GM21619 (cell line): ENCODE results near the gene FH.

Experiments
- ATAC-seq: cut with Tn5 transposase; IDR thresholded peaks from one replicate; pipeline ENCODE4 v1.9.1; 2021; ENCODE audit not compliant: unreplicated experiment

The FH gene

GRCh38 chr1:241525026-241525425 is 5.5 kb upstream of the FH start:
- ATAC-seq, result no peak

DNA sequence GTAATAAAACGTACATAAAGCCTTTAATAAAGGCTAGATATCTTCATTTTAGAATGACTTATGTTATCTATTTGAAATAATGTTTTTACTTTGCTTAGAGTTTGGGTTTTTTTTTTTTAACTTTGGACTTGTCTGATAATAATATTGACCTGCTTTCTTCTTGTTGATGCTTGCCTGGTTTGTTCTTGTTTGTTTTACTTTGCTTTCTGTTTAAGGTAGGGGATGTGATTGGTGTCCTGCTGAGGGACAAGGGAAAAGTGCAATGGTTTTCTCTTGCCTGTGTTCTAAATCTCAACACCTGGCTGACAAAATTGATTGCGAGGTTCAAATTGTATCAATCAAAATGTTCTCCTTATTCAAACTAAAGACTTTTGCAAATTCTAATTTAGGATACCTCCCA is 2.2 kb upstream of the FH start:
- no peak for ATAC-seq

DNA sequence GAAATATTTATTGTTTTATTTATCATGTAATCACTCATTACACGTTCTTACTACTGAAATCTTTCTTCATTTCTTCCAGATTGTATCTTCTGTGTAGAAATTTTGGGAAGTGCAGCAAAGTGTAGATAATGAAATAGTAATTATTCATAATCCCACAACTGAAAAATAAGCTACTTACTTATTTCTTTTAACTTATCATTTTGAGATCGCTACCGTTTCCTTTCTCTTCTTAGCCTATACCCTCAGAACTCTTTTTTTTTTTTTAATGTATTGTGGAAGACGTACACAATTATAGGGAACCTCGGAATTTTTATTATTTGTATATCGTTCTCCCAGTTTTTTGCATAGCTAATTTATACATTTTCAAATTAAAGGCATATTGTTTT is 518 bp upstream of the FH start:
- no peak for ATAC-seq

GRCh38 chr1:241518476-241519307 is 863 bp downstream of the FH start:
- ATAC-seq, result peak; percentile 28

GRCh38 chr1:241513378-241513777 is 6.2 kb downstream of the FH start:
- no peak for ATAC-seq

- ATAC-seq, result no peak
Measured at GRCh38 chr1:241507189-241507863, 12.2 kb downstream of the FH start.

DNA sequence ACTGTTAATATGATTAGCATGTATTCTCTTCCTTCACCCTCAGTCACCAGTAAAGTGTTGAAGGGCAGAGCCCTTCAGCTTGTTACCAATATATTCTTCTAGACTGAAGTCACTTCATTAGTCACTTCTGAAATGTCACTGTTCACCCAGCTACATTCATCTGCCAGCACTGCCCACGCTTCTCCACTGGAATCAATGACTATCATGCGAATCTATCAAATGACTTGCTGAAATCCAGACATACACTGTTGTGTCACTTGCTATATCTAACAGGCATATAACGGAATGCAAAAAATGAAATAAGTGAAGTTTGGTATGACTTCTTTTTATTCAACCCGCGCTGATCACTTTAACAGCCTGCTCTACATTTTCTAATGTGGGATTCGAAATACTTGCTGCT is 16.1 kb downstream of the FH start:
- no peak for ATAC-seq

- no peak for ATAC-seq
Measured at GRCh38 chr1:241499910-241500309, 19.6 kb downstream of the FH start.

DNA sequence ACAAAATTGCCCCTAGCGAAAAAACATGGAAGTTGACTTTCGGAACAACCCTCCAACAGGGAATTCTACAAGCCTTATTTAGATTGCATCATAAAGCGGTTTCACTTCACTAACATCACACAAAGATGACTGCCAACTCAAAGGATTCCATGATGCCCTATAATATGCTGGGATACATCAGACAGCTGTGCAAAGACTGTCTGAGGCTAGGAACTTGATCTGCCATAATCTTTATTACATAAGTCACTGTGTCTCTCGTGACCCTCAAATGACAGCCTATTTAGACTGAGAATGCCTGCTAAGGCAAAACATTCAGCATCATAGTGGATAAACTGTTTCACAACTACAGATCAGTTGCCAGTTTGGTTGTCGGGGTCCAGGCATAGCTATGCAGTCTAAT is 23.8 kb downstream of the FH start:
- no peak for ATAC-seq

DNA sequence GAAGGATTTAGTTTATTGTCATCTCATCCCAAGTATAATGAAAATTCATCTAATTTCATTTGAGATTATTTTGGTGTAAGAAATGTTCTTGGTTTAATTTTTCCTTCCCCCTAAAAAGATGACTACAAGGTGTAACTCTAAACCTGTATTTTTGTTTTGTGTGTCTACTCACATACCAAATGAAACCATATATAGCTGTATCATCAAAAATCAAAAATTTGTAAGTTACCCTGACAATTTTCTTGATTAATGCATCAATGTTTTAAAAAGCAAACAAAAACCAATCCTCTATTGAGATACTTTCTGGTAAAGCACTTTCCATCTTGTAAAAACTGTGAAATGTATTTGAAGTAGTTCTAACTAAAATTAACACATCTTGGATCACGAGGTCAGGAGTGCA is 30.8 kb downstream of the FH start:
- no peak for ATAC-seq

- peak; percentile 68 for ATAC-seq
Measured at GRCh38 chr1:241485554-241485992, 34.0 kb downstream of the FH start.

- peak; percentile 72 for ATAC-seq
Measured at GRCh38 chr1:241485145-241485544, 34.4 kb downstream of the FH start.

DNA sequence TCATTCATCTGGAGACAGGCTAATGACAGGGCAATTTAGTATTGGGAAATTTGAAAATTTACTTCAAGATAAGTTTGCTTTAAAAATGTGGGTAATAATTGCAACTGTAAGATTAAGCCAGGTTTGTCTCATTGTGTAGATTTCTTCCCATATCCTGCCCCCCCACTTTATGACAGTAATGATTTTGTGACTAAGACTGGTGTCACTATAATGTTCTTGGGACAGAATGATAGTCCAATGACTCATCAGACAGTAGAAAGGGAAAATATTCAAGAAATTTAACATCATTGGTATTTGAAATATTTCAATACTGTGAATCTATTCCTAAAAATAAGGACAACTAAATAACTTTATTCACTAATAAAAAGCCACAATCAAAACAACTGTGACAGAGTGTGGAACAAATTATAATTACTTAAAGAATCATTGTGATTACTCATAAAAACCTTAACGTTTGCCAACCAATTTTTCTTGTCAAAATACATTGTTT is 36.7 kb downstream of the FH start:
- no peak for ATAC-seq

DNA sequence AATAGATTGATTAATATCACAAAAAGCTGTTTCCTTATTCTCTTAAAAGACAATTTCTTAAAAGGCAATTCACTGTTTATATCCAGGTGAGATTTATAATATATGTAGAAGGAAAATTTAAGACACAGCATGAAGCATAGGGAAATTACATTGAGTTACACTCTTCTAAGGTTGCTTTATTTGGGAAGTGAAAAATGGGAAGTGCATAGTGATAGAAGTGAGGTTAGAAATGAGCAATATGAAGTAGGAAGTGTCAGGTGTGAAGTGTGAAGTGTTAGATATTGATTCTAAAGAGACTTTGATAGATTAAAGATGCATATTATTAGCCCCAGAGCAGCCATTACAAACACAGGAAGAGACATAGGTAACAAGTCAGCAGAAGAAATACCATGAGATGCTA is 40.3 kb downstream of the FH start:
- ATAC-seq, result no peak

DNA sequence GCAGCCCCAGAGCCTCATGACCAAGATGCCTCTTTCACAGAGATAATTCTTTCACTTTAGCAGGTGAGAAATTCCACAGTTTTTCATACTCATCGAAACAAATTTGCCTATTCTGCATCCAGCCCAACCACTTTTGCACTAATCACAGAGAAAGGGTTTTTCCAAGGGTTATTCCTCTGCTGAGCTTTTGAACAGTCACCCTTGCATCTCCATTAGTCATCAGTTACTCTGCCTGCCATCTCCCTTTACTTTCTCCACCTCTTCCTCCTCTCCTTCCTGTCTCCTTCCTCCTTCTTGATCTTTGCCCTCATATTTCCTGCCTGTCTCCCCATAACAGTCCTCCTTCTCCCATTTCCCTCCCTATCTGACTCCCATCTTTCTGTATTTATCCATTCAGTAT is 43.9 kb downstream of the FH start:
- ATAC-seq, result no peak

GRCh38 chr1:241473026-241473425 is 46.5 kb downstream of the FH start:
- ATAC-seq, result no peak

GRCh38 chr1:241470908-241471590 is 48.5 kb downstream of the FH start:
- no peak for ATAC-seq

- no peak for ATAC-seq
Measured at GRCh38 chr1:241470361-241470760, 49.2 kb downstream of the FH start.

DNA sequence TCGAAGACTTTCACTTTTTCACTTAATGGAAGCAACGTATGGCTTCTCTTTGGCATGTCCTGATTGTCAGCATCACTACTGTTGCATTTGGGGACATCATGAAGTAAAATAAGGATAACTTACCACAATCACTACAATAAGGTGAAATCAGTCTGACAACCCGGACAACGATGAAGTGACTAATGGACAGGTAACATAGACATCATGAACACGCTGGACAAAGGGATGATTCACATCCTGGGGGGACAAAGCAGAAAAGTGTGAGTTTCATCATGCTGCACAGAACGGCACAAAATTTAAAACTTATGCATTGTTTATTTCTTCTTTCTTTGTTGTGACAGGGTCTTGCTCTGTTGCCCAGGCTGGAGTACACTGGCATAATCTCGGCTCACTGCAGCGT is 53.9 kb downstream of the FH start:
- ATAC-seq, result no peak

- ATAC-seq, result no peak
Measured at GRCh38 chr1:241464985-241465384, 54.6 kb downstream of the FH start.

- no peak for ATAC-seq
Measured at GRCh38 chr1:241462391-241462790, 57.2 kb downstream of the FH start.
